Large intestine (tissue), 3 donors: Measurements from ENCODE around the gene ARHGAP22. TPM values are rescaled to one million over a fixed set of nuclear protein-coding genes. Genes with fewer than 3 reads are reported as not detected.

Experiments
- DNase-seq, 2 donors: peaks; one replicate each; pipeline versions ENCODE4 v3.0.0 to v3.0.0-alpha.2; 2013
- H3K27ac ChIP-seq: one replicate; pipeline ENCODE4 v1.5.1; 2013; ENCODE audit warnings: low read length
- H3K27me3 ChIP-seq: 2 replicates; pipeline ENCODE4 v1.6.1; 2013; ENCODE audit warnings: low read length; ENCODE audit not compliant: control insufficient read depth, insufficient read depth
- H3K36me3 ChIP-seq: 2 replicates; pipeline ENCODE4 v1.6.1; 2013; ENCODE audit warnings: low read length; ENCODE audit not compliant: control insufficient read depth, insufficient read depth
- H3K4me1 ChIP-seq: one replicate; pipeline ENCODE4 v1.6.1; 2013; ENCODE audit warnings: low read length; ENCODE audit not compliant: control insufficient read depth, insufficient read depth
- H3K4me3 ChIP-seq: one replicate; pipeline ENCODE4 v1.5.1; 2013; ENCODE audit warnings: low read length
- H3K9me3 ChIP-seq: one replicate; pipeline ENCODE4 v1.6.1; 2013; ENCODE audit warnings: mild to moderate bottlenecking, low read depth, low read length, moderate library complexity; ENCODE audit not compliant: control insufficient read depth
- WGBS: methylation state at CpG from one replicate; pipeline ENCODE4 v1.1.5; 2013; ENCODE audit warnings: low lambda C conversion rate; ENCODE audit not compliant: insufficient coverage; 5-methylcytosine and 5-hydroxymethylcytosine counted together
- polyA plus RNA-seq: library from polyadenylated mRNA; unstranded; fragments of 120-200 nt; gene quantifications from one replicate; pipeline ENCODE4 v1.2.1, GENCODE V29; 2013

The ARHGAP22 gene
- polyA plus RNA-seq, 1 donor: 2.7 TPM

DNA sequence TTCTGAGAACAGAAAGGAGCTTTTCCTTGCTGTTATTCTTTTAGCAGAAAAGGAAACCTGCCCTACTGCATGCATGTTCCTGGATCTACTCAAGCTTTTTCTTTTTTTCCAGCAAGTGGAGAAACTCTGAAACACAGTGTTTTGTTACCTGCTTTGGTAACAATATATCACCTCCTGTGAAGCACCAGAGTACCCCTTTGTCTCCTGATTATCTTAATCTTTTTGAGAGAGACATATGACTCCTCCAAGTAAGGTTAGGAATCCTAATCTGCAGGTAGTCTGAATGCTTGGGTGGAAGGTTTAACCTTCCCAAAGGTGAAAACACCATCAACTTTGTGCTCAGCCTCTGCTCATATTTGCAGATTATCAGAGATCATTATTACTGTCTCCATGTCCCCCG is 205.3 kb downstream of the ARHGAP22 start:
- H3K27ac ChIP-seq: peak overlapping the region; percentile 5
- DNase-seq: no peak
- no peaks in the 10 kb centered on the region for H3K36me3 ChIP-seq
- H3K4me1 ChIP-seq: peaks cover 3% of the 10 kb centered on the region
- H3K9me3 ChIP-seq: no peaks in the 10 kb centered on the region
- H3K4me3 ChIP-seq: no peak overlapping the region
- no CpG with 5 or more reads among the region's 1 CpG for WGBS
- H3K27me3 ChIP-seq: no peaks in the 10 kb centered on the region

GRCh38 chr10:48399056-48399541 is 205.8 kb downstream of the ARHGAP22 start:
- peaks cover 3% of the 10 kb centered on the region for H3K4me1 ChIP-seq
- H3K27me3 ChIP-seq: no peaks in the 10 kb centered on the region
- 60% methylated on average over 1 of the region's 5 CpGs for WGBS
- no peak overlapping the region for H3K4me3 ChIP-seq
- peak overlapping the region; percentile 5 for H3K27ac ChIP-seq
- no peaks in the 10 kb centered on the region for H3K36me3 ChIP-seq
- DNase-seq: no peak
- H3K9me3 ChIP-seq: no peaks in the 10 kb centered on the region

GRCh38 chr10:48398261-48398660 is 206.6 kb downstream of the ARHGAP22 start:
- no peak overlapping the region for H3K27ac ChIP-seq
- no peak overlapping the region for H3K4me3 ChIP-seq
- no peaks in the 10 kb centered on the region for H3K27me3 ChIP-seq
- no peak for DNase-seq
- H3K36me3 ChIP-seq: no peaks in the 10 kb centered on the region
- peaks cover 3% of the 10 kb centered on the region for H3K4me1 ChIP-seq
- no peaks in the 10 kb centered on the region for H3K9me3 ChIP-seq
- 100% methylated on average over 2 of the region's 4 CpGs for WGBS

Other genes with a start within 250 kb of the ARHGAP22 start
- 3.5 TPM for gene WDFY4, start 79.8 kb upstream of the ARHGAP22 start, polyA plus RNA-seq